Neural crest cell (in vitro differentiated cells): ENCODE data around the gene CGB8. TPM values are rescaled to one million over a fixed set of nuclear protein-coding genes. Genes with fewer than 3 reads are reported as not detected.

Source experiments
- DNase-seq: peaks from one replicate; pipeline ENCODE4 v3.0.0; 2021; ENCODE audit warnings: low read depth, mixed read lengths, low spot score
- H3K27ac Mint-ChIP-seq: one replicate; pipeline ENCODE4 v1.8.0; 2021; ENCODE audit warnings: mild to moderate bottlenecking, mixed read lengths; ENCODE audit not compliant: unreplicated experiment
- H3K27me3 Mint-ChIP-seq: 2 replicates; pipeline ENCODE4 v1.8.0; 2021; ENCODE audit warnings: low read depth, mild to moderate bottlenecking, mixed read lengths
- H3K36me3 Mint-ChIP-seq: 2 replicates; pipeline ENCODE4 v1.8.0; 2021; ENCODE audit warnings: low read depth, mild to moderate bottlenecking, mixed read lengths
- H3K4me1 Mint-ChIP-seq: 2 replicates; pipeline ENCODE4 v1.8.0; 2021; ENCODE audit warnings: mixed read lengths
- H3K4me3 Mint-ChIP-seq: one replicate; pipeline ENCODE4 v1.8.0; 2021; ENCODE audit warnings: mild to moderate bottlenecking, mixed read lengths
- H3K9me3 Mint-ChIP-seq: 2 replicates; pipeline ENCODE4 v1.8.0; 2021; ENCODE audit warnings: mixed read lengths
- CTCF ChIP-seq: fragments of 200-600 bp; sonication (generic); conservative IDR thresholded peaks from 2 replicates; pipeline ENCODE4 v1.5.0; 2021; ENCODE audit warnings: antibody characterized with exemption, mild to moderate bottlenecking
- total RNA-seq: library from RNA; stranded (reverse); gene quantifications from 2 replicates; pipeline ENCODE4 v1.2.1, GENCODE V29; 2021

CGB8 gene
- total RNA-seq, 1 donor from 2014 or later = not detected

DNA sequence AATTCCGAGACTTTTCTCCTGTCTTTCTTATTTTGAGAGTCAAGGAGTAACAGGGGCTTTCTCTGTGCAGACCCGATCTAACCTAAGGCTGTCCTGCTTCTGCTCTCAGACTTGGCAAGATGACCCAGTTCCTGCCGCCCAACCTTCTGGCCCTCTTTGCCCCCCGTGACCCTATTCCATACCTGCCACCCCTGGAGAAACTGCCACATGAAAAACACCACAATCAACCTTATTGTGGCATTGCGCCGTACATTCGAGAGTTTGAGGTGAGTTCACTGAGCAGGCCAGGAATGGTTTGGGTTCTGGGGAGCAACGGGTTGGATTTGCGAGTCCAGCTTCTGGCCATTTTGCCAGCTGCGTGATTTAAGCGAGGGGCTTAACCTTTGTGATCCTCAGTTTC, 37.4 kb upstream of the CGB8 start:
- Mint-ChIP-seq H3K4me3 (peak overlapping the region; percentile 83), H3K27me3 (peaks cover 4% of the 10 kb centered on the region), H3K4me1 (peaks cover 24% of the 10 kb centered on the region), H3K27ac (peak overlapping the region; percentile 99), H3K9me3 (no peaks in the 10 kb centered on the region), H3K36me3 (peaks cover 9% of the 10 kb centered on the region)
- TF ChIP-seq CTCF = no peak
- no peak for DNase-seq

- Mint-ChIP-seq H3K9me3 (no peaks in the 10 kb centered on the region), H3K4me3 (peak overlapping the region; percentile 83), H3K36me3 (peaks cover 9% of the 10 kb centered on the region), H3K27me3 (peaks cover 4% of the 10 kb centered on the region), H3K4me1 (peaks cover 24% of the 10 kb centered on the region), H3K27ac (peak overlapping the region; percentile 99)
- DNase-seq = no peak
- no peak for TF ChIP-seq CTCF
Observed at GRCh38 chr19:49085868-49086232, 36.9 kb upstream of the CGB8 start.

DNA sequence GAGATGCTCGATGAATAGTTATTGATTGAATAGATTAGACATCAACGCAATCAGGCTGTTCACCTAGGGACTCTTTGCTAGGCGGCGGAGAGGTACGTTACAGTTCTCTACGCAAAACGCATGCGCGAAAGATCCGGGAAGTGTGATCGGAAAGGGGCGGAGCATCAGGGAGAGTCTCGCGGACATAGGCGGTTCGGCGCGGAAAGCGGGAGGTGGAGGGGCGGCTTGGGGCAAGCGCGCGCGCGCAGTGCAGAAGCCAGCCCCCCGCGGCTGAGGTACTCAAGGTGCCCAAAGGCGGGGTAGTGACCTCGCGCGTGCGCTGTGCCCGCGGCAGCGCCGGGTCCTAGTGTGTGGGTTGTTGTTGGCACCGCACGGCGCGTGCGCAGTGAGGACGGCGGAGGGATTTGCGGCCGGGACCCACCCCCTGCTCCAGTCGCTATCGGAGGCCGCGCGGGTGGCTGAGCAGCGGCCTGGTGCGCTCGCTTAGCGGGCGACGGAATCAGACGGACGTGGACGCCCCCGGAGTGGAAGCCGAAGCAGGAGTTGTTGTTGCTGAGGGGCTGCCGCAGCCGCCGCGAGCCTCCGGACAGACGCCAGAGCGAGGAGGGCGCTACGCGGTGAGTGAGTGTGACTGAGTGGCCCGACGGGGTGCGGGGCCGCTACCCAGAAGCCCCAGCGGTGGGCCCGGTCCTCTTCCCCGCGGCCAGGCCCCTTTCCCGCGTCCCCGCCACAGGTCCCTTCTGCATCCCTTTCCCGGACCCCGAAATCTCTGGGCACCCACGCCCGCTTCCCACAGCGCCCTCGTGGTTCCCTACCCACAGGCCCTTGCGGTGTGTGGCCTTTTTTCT, 36.3 kb upstream of the CGB8 start, which contains the start of gene SNRNP70:
Gene SNRNP70 (plus strand): TSS at position 432 of the 848 bp plus-strand sequence. CDS start 964 bp downstream, outside the sequence.
- Mint-ChIP-seq H3K4me3 (peak within 1 kb of the TSS; percentile 83), H3K9me3 (no peaks in the 10 kb centered on the region)

DNA sequence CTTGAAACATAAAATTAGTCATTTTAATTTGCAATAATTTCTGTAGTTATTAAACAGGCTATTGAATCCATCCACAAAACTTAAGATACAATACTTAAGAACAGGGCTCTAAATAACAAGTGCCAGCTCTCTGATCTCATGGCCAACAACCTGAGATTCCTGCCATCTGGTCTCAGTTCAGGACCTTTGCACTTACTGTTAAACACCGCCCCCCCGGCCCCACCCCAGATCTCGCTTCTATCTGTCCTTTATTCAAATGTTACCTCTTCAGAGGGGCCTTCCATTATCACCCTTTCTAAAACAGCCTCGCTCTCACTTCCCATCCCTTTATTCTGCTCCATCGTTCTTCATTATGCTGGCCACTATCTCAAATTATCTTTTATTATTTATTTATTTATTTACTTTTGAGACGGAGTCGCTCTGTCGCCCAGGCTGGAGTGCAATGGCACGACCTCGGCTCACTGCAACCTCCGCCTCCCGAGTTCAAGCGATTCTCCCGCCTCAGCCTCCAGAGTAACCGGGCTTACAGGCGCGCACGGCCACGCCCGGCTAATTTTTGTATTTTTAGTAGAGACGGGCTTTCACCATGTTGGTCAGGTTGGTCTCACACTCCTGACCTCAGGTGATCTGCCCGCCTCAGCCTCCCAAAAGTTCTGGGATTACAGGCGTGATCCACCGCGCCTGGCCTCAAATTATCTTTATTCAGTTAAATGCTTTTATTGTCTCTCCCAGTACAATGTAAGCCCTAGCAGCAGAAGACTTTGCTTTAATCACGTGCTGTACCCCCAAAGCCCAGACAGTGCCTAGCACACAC, 35.5 kb upstream of the CGB8 start:
- Mint-ChIP-seq H3K9me3 (no peaks in the 10 kb centered on the region), H3K36me3 (peaks cover 5% of the 10 kb centered on the region), H3K27ac (no peak overlapping the region), H3K4me3 (peak overlapping the region; percentile 83), H3K27me3 (peaks cover 10% of the 10 kb centered on the region), H3K4me1 (peaks cover 24% of the 10 kb centered on the region)
- no peak for TF ChIP-seq CTCF
- no peak for DNase-seq

More for the DNA sequence above, 36.3 kb upstream of the CGB8 start, which contains the start of gene SNRNP70:
- peaks cover 8% of the 10 kb centered on the region for H3K27me3 Mint-ChIP-seq
- peak; percentile 98 for DNase-seq
- H3K27ac Mint-ChIP-seq = peak within 1 kb of the TSS; percentile 99
- TF ChIP-seq CTCF = no peak
- H3K36me3 Mint-ChIP-seq = peaks cover 7% of the 10 kb centered on the region
- peaks cover 24% of the 10 kb centered on the region for H3K4me1 Mint-ChIP-seq

DNA sequence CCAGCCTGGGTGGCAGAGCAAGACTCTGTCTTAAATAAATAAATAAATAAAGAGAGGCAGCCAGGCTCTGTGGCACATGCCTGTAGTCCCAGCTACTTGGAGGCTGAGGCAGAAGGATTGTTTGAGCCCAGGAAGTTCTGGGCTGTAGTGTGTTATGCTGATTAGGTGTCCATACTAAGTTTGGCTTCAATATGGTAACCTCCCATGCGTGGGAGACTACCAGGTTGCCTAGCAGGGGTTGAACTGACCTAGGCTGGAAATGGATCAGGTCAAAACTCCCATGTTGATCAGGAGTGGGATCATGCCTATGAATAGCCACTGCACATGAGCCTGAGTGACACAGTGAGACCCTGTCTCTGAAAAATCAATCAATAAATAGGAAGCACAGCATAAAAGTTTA, 32.4 kb upstream of the CGB8 start:
- no peaks in the 10 kb centered on the region for H3K36me3 Mint-ChIP-seq
- peaks cover 12% of the 10 kb centered on the region for H3K27me3 Mint-ChIP-seq
- peaks cover 14% of the 10 kb centered on the region for H3K4me1 Mint-ChIP-seq
- no peaks in the 10 kb centered on the region for H3K9me3 Mint-ChIP-seq
- H3K4me3 Mint-ChIP-seq = no peak overlapping the region
- no peak for DNase-seq
- TF ChIP-seq CTCF = no peak
- H3K27ac Mint-ChIP-seq = no peak overlapping the region
